ENCODE data around the gene IFNA6. TPM values are rescaled to one million over a fixed set of nuclear protein-coding genes. Genes with fewer than 3 reads are reported as not detected.

Gene IFNA6
- total RNA-seq, 1 experiment from 2014 or later = not detected

DNA sequence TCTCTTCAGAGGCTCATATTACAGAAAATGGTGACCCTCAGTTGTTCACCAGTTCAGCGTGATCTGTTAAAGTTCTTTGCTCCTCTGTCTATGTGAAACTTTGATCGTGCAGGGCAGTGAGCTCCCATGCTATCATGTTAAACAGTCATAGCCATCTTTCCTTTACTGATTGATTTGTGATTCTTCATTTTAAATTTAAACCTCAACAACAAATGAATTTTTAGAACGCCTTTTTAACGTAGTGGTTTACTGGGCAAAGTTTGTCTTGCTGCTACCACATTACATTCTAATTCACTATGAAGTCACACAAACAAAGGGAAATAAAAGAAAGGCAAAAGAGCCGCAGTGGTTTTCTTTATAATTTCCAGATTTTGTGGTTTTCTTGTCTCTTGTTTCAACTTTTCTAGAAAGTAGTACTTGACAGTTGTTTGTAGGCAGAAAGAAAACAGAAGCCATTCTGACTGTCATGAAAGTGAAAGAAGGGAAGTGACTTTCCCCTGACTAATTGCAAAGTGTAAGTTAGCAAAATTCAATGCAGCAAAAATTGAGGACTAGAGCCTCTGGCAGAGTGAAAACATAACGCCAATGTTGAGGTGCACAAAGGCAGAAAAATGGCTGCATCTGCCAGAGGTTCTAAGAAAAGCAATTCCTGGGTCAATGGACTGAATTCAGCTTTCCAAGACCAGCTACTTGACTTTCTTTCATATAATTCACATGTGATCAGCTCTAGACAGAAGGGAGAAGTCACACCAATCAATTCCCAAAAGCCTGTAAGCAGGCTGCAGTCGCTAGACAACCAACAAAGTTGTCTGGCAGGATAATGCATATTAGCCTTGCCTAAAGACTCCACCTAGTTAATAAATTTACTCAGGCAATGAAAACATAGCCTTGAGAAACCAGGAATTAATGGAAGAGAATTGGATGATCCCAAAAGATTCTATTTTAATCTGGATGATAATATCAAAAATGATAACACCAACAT lies 7.1 kb upstream of the IFNA6 start:
- Histone ChIP-seq H3K27ac (ENCODE audit: low read length) (no peak overlapping the region), H3K27me3 (ENCODE audit: control insufficient read depth, insufficient read depth, low read length) (no peaks in the 10 kb centered on the region), H3K9me3 (ENCODE audit: control insufficient read depth, insufficient read depth, low read depth, low read length) (no peaks in the 10 kb centered on the region), H3K4me3 (ENCODE audit: low read depth in 2 of 2, low read length in 2 of 2) (no peak overlapping the region), H3K4me1 (ENCODE audit: control insufficient read depth, insufficient read depth, low read length) (no peaks in the 10 kb centered on the region), H3K36me3 (ENCODE audit: control insufficient read depth, insufficient read depth, low read length) (no peaks in the 10 kb centered on the region)
- intact Hi-C loops (cut with micrococcal nuclease; ENCODE audit: unreplicated experiment) (no loop called here), in situ Hi-C loops (cut with HindIII; ENCODE audit: low pct_unique_long_range_greater_than_20kb, low sequenced_read_pairs) (no loop called here)
- BruUV-seq (replicated peaks) = no TSS peak
- DNase-seq (ENCODE audit: low read depth, low spot score) (no peak), ATAC-seq (no peak)
- ChIA-PET CTCF (no interaction called here), POLR2A (no interaction called here)
- TF ChIP-seq POLR2AphosphoS5 (IDR thresholded peaks at IDR 0.05; ENCODE audit: low read depth, low read length) = no peak

DNA sequence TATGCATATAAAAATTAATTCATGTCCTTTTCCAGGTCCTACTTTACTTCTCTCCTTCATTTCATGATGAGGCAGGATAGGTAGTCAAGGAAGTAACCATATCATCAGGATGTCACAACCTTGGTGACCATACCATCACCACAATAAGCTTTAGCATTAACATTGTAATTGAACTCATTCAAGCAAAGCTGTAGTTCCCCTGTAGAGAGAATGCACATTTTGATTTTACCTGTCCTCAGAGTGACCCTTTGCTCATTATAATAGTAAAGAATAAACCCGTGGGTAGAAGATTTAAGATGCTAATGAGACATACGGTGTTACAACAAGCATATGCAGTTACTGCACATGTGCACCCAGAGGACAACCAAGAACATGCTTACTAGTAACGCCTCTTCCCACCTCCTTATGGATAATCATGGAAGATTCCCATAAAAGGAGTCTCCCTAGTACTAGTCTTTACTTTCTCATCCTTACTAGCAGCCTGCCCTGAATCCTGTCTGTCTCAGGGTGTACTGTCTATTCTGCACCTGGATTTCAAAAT lies 2.2 kb downstream of the IFNA6 start:
- intact Hi-C loops (cut with micrococcal nuclease; ENCODE audit: unreplicated experiment) (no loop called here), in situ Hi-C loops (cut with HindIII; ENCODE audit: low pct_unique_long_range_greater_than_20kb, low sequenced_read_pairs) (no loop called here)
- Histone ChIP-seq H3K27ac (ENCODE audit: low read length) (no peak overlapping the region), H3K4me1 (ENCODE audit: control insufficient read depth, insufficient read depth, low read length) (no peaks in the 10 kb centered on the region), H3K36me3 (ENCODE audit: control insufficient read depth, insufficient read depth, low read length) (no peaks in the 10 kb centered on the region), H3K27me3 (ENCODE audit: control insufficient read depth, insufficient read depth, low read length) (no peaks in the 10 kb centered on the region), H3K9me3 (ENCODE audit: control insufficient read depth, insufficient read depth, low read depth, low read length) (no peaks in the 10 kb centered on the region), H3K4me3 (ENCODE audit: low read depth in 2 of 2, low read length in 2 of 2) (no peak overlapping the region)
- no peak for ATAC-seq
- TF ChIP-seq, protein P1, sequence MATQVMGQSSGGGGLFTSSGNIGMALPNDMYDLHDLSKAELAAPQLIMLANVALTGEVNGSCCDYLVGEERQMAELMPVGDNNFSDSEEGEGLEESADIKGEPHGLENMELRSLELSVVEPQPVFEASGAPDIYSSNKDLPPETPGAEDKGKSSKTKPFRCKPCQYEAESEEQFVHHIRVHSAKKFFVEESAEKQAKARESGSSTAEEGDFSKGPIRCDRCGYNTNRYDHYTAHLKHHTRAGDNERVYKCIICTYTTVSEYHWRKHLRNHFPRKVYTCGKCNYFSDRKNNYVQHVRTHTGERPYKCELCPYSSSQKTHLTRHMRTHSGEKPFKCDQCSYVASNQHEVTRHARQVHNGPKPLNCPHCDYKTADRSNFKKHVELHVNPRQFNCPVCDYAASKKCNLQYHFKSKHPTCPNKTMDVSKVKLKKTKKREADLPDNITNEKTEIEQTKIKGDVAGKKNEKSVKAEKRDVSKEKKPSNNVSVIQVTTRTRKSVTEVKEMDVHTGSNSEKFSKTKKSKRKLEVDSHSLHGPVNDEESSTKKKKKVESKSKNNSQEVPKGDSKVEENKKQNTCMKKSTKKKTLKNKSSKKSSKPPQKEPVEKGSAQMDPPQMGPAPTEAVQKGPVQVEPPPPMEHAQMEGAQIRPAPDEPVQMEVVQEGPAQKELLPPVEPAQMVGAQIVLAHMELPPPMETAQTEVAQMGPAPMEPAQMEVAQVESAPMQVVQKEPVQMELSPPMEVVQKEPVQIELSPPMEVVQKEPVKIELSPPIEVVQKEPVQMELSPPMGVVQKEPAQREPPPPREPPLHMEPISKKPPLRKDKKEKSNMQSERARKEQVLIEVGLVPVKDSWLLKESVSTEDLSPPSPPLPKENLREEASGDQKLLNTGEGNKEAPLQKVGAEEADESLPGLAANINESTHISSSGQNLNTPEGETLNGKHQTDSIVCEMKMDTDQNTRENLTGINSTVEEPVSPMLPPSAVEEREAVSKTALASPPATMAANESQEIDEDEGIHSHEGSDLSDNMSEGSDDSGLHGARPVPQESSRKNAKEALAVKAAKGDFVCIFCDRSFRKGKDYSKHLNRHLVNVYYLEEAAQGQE (IDR thresholded peaks at IDR 0.05; ENCODE audit: insufficient read depth in 1 of 2, low read depth in 2 of 2, low read length in 1 of 2) = no peak
- TF ChIP-seq, protein P2, sequence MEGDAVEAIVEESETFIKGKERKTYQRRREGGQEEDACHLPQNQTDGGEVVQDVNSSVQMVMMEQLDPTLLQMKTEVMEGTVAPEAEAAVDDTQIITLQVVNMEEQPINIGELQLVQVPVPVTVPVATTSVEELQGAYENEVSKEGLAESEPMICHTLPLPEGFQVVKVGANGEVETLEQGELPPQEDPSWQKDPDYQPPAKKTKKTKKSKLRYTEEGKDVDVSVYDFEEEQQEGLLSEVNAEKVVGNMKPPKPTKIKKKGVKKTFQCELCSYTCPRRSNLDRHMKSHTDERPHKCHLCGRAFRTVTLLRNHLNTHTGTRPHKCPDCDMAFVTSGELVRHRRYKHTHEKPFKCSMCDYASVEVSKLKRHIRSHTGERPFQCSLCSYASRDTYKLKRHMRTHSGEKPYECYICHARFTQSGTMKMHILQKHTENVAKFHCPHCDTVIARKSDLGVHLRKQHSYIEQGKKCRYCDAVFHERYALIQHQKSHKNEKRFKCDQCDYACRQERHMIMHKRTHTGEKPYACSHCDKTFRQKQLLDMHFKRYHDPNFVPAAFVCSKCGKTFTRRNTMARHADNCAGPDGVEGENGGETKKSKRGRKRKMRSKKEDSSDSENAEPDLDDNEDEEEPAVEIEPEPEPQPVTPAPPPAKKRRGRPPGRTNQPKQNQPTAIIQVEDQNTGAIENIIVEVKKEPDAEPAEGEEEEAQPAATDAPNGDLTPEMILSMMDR (IDR thresholded peaks at IDR 0.05) = no peak
- no peak for TF ChIP-seq POLR2AphosphoS5 (IDR thresholded peaks at IDR 0.05; ENCODE audit: low read depth, low read length)
- ChIA-PET POLR2A (no interaction called here), CTCF (no interaction called here)
- no TSS peak for BruUV-seq (replicated peaks)
- no peak for DNase-seq (ENCODE audit: low read depth, low spot score)

DNA sequence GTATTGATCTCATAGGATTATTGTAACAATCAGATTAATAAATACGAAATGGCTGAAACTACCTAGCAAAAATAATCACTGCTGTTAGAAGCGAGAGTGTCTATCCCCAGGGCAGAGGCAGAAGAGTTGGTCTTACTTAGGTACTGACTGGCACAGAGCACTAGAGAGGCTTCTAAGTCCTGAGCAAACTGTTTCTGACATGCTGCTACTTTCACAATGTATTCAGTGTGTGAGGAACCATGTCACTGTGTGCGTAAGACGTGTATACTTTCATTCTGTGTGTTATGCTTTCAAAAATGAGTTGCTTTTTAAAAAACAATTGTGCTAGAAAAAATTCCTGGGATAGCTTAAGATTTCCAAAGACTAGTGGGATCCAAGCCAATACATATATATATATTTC lies 10.0 kb downstream of the IFNA6 start:
- H3K9me3 ChIP-seq (ENCODE audit: control insufficient read depth, insufficient read depth, low read depth, low read length) = no peaks in the 10 kb centered on the region
- TF ChIP-seq SIN3A (IDR thresholded peaks at IDR 0.05; ENCODE audit: borderline replicate concordance, insufficient read depth, low read depth, low read length) (no peak), TCF7L2 (IDR thresholded peaks at IDR 0.05; ENCODE audit: low read depth, low read length) (no peak), POLR2AphosphoS5 (IDR thresholded peaks at IDR 0.05; ENCODE audit: low read depth, low read length) (no peak)
- TF ChIP-seq, protein P1 (IDR thresholded peaks at IDR 0.05; ENCODE audit: insufficient read depth in 1 of 2, low read depth in 2 of 2, low read length in 1 of 2) = no peak
- TF ChIP-seq, protein P2 (IDR thresholded peaks at IDR 0.05) = no peak
- no TSS peak for BruUV-seq (replicated peaks)
- no peaks in the 10 kb centered on the region for H3K27me3 ChIP-seq (ENCODE audit: control insufficient read depth, insufficient read depth, low read length)
- ChIA-PET POLR2A (no interaction called here), CTCF (no interaction called here)
- DNase-seq (ENCODE audit: low read depth, low spot score) (no peak), ATAC-seq (no peak)
- no peaks in the 10 kb centered on the region for H3K36me3 ChIP-seq (ENCODE audit: control insufficient read depth, insufficient read depth, low read length)
- H3K27ac ChIP-seq (ENCODE audit: low read length) = no peak overlapping the region
- intact Hi-C loops (cut with micrococcal nuclease; ENCODE audit: unreplicated experiment) = no loop called here
- in situ Hi-C loops (cut with HindIII; ENCODE audit: low pct_unique_long_range_greater_than_20kb, low sequenced_read_pairs) = no loop called here
- H3K4me1 ChIP-seq (ENCODE audit: control insufficient read depth, insufficient read depth, low read length) = no peaks in the 10 kb centered on the region
- no peak overlapping the region for H3K4me3 ChIP-seq (ENCODE audit: low read depth in 2 of 2, low read length in 2 of 2)

All from Panc1 (cell line).